NCI-H2196 (cell line): Measurements from ENCODE around the gene MAGEH1.

Source experiments
- DNase-seq: peaks from one replicate; lab custom pipeline; 2025; ENCODE audit not compliant: unreplicated experiment; lab: John Stamatoyannopoulos, UW

Gene MAGEH1

GRCh38 chrX:55489314-55490009 is 37.5 kb downstream of the MAGEH1 start, which contains the start of gene USP51:
Gene USP51, minus strand, starts transcription at chrX:55489848. Its CDS starts 909 bp downstream, at chrX:55488939.
- DNase-seq = peak; percentile 7

- DNase-seq = no peak
Observed at GRCh38 chrX:55490121-55490520, 38.2 kb downstream of the MAGEH1 start.

- DNase-seq = no peak
Observed at GRCh38 chrX:55490974-55491373, 39.0 kb downstream of the MAGEH1 start.
